Fibroblast of skin of left quadriceps (primary cell): ENCODE results near the gene ANKRD45.
"Not testable (repeated sequence)": the region's sequence is repeated elsewhere in the genome, so short reads cannot be mapped to it uniquely, and the experiment has no call there.

Experiments
- DNase-seq, 2 experiments: peaks; one replicate each; pipeline ENCODE4 v3.0.0-alpha.2; 2013; ENCODE audit warnings: low read depth in 2 of 2

The ANKRD45 gene

GRCh38 chr1:173572201-173572873 is 97.3 kb downstream of the ANKRD45 start:
- no peak for DNase-seq

GRCh38 chr1:173570370-173571007 is 99.2 kb downstream of the ANKRD45 start:
- no peak for DNase-seq

GRCh38 chr1:173568483-173568882 is 101.2 kb downstream of the ANKRD45 start:
- DNase-seq: no peak

- DNase-seq: not testable (repeated sequence)
Measured at GRCh38 chr1:173563846-173564245, 105.8 kb downstream of the ANKRD45 start.

GRCh38 chr1:173562813-173563212 is 106.8 kb downstream of the ANKRD45 start:
- no peak for DNase-seq

- no peak for DNase-seq
Measured at GRCh38 chr1:173561263-173561662, 108.4 kb downstream of the ANKRD45 start.

- no peak for DNase-seq
Measured at GRCh38 chr1:173560285-173560880, 109.3 kb downstream of the ANKRD45 start.
